Eye (tissue), 1 donor: Measurements from ENCODE around the gene MYH11.
"Not testable (repeated sequence)": the region's sequence is repeated elsewhere in the genome, so short reads cannot be mapped to it uniquely, and the experiment has no call there.

ENCODE experiments used
- DNase-seq: peaks from one replicate; pipeline ENCODE4 v3.0.0-alpha.2; 2015

The MYH11 gene

GRCh38 chr16:15658556-15658955 is 198.3 kb downstream of the MYH11 start:
- no peak for DNase-seq

DNA sequence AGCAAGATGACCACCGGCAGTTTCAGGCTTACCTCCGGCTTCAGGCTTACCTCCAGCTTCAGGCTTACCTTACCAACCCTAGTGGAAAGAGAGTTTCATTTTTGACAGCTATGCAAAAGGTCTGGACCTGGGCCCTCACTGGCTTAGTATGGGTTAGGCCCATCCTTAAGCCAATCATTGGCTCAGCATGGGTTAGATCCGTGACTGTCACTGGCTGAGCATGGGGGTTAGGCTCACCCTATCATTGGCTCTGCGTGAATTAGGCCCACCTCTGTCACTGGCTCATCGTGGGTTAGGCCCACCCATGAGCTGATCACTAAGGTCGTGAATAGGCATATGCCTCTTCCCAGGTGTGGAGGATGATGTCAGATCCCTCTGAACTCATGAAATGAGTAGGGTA is 198.7 kb downstream of the MYH11 start:
- no peak for DNase-seq

DNA sequence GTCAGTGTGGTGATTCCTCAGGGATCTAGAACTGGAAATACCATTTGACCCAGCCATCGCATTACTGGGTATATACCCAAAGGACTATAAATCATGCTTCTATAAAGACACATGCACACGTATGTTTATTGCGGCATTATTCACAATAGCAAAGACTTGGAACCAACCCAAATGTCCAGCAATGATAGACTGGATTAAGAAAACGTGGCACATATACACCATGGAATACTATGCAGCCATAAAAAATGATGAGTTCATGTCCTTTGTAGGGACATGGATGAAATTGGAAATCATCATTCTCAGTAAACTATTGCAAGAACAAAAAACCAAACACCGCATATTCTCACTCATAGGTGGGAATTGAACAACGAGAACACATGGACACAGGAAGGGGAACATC is 201.3 kb downstream of the MYH11 start:
- DNase-seq, result not testable (repeated sequence)

DNA sequence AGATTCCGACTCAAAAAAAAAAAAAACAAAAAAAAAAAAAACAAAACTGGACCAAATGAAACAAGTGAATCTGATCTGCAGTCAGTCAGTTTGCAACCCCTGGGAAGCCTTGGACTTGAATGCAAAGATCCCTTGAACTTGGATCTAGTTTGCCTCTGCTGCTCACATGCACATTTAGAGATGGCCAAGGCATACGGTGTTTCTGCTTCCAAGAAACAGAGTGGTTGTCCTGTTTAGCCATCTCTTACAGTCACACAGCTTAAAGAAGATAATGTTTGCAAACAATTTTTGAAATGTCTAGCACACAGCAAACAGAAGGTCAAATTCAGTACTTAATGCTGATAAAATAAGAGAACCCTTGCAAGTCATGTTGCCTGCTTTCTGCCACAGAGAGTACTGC is 202.2 kb downstream of the MYH11 start:
- DNase-seq, result no peak

GRCh38 chr16:15653227-15653626 is 203.6 kb downstream of the MYH11 start:
- DNase-seq, result peak; percentile 23
